GM20000 (cell line): ENCODE measurements around the gene CHD2.

Experiments
- DNase-seq: peaks from one replicate; pipeline ENCODE4 v3.0.0; 2012; ENCODE audit warnings: low spot score
- CTCF ChIP-seq: IDR thresholded peaks from 2 replicates; pipeline ENCODE4 v1.5.1; 2012; ENCODE audit warnings: mild to moderate bottlenecking, control low read depth; ENCODE audit errors: extremely low read depth, missing control alignments

The CHD2 gene

GRCh38 chr15:93020976-93021772 is 121.0 kb downstream of the CHD2 start:
- TF ChIP-seq CTCF, result no peak

GRCh38 chr15:93024293-93024692 is 124.2 kb downstream of the CHD2 start:
- no peak for DNase-seq
- TF ChIP-seq CTCF, result no peak

More at GRCh38 chr15:93020976-93021772, 121.0 kb downstream of the CHD2 start:
- DNase-seq, result no peak

GRCh38 chr15:93024716-93025624 is 124.8 kb downstream of the CHD2 start:
- TF ChIP-seq CTCF, result no peak
- no peak for DNase-seq

GRCh38 chr15:93025625-93025982 is 125.5 kb downstream of the CHD2 start:
- no peak for TF ChIP-seq CTCF

GRCh38 chr15:93026380-93026817 is 126.3 kb downstream of the CHD2 start:
- no peak for TF ChIP-seq CTCF
- DNase-seq, result no peak

More at GRCh38 chr15:93025625-93025982, 125.5 kb downstream of the CHD2 start:
- no peak for DNase-seq

- DNase-seq, result no peak
- no peak for TF ChIP-seq CTCF
Measured at GRCh38 chr15:93027413-93027812, 127.3 kb downstream of the CHD2 start.

- no peak for TF ChIP-seq CTCF
- no peak for DNase-seq
Measured at GRCh38 chr15:93028111-93028631, 128.0 kb downstream of the CHD2 start.
